T-helper 2 cell (primary cell): ENCODE measurements around the gene HELLS.
"Not testable (repeated sequence)": the region's sequence is repeated elsewhere in the genome, so short reads cannot be mapped to it uniquely, and the experiment has no call there.

Experiments used
- DNase-seq, 5 experiments: peaks; one replicate each; pipeline versions ENCODE4 v3.0.0 to v3.0.0-alpha.2; 2012 to 2022

The HELLS gene

DNA sequence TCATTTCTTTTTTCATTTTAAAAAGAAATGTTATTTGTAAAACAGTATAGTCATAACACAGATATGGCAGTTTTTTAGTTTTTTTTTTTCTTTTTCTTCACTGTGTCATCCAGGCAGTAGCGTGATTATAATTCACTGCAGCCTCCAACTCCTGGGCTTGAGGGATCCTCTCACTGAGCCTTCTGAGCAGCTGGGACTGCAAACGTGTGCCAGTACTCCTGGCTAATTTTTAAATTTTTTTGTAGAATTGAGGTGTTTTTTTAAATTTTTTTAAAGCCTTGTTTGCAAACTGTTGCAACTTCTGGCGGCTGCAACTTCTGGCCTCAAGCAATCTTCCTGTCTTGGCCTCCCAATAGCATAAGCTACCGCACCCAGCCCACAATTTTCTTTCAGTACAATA lies 63.0 kb downstream of the HELLS start:
- no peak for DNase-seq

DNA sequence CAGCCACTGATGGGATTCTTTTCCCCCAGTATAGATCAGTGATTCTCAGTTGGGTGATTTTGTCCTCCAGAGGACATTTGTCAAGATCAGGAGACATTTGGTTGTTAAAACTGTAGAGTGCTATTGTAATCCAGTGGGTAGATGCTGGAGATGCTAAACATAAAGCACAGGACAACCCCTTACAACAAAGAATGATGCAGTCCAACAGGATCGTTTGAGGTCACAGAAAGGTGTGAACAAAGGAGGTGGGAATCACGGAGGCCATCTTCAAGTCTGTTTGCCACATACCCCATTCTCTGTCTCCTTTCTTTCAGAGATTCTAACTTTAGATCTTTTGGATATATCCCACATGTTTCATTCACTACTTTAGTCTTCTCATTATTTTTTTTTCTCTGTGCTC lies 69.0 kb downstream of the HELLS start:
- DNase-seq = no peak

DNA sequence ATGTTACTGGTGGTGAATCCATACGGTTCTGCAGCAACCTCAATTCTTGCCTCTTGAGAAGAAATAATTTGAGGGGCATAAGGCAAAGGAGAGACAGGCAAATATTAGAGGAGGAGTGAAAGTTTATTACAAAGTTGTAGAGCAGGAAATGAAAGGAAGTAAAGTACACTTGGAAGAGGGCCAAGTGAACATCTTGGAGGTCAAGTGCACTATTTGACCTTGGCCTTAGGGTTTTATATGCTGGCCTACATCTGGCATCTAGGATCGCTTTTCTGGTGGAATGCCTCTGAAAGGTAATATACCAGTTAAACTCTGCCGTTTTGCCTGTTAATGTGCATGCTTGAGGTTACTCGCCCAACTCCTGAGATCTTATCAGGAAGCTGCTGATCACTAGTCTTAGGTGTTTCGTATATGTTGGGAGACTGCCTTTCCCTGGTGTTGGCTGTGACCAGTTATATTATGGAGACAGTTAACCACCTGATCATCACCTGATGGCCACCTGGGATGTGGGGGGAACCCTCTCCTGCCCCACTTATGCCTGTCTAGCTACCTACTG lies 71.9 kb downstream of the HELLS start:
- peak in 1 of 5 experiments; percentile 53 for DNase-seq

- no peak for DNase-seq
Measured at GRCh38 chr10:94622666-94623205, 77.1 kb downstream of the HELLS start.

GRCh38 chr10:94623572-94623971 lies 78.0 kb downstream of the HELLS start:
- no peak for DNase-seq

DNA sequence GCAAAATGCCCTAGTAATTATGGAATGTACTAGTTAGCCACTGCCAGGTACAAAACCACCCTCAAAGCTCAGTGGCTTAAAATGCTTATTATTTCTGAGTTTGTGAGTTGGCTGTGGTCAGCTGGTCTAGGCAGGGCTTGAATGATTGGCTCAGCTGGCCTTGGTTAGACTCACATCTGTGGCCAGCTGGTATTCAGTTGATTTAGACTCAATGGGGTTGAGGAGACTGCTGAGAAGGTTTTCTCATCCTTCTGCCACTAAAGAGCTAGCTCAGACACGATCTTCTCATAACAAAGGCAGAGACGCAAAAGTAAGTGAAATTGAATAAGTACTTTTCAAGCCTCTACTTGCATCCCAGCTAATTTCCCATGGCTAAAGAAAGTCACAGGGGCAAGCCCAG lies 80.9 kb downstream of the HELLS start:
- DNase-seq = no peak

DNA sequence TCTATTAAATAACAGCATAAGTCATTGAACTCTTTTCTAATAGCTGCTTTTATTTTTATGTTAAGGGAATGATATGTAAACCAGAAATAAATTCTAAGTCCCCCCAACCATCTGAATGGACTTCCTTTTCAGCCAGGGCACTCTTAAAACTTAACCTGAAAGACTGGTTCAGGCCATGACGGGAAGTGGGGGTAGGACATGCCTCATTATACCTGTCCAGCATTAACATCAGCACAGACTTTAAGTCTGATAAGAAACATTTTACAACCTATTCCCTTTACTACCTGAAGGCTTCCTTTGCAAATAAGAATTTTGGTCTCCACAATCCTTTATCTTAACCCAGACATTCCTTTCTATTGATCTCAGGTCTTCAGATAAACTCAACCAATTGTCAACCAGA lies 81.9 kb downstream of the HELLS start:
- DNase-seq = no peak

- peak in 1 of 5 experiments; percentile 22 for DNase-seq
Measured at GRCh38 chr10:94630017-94630688, 84.6 kb downstream of the HELLS start.

DNA sequence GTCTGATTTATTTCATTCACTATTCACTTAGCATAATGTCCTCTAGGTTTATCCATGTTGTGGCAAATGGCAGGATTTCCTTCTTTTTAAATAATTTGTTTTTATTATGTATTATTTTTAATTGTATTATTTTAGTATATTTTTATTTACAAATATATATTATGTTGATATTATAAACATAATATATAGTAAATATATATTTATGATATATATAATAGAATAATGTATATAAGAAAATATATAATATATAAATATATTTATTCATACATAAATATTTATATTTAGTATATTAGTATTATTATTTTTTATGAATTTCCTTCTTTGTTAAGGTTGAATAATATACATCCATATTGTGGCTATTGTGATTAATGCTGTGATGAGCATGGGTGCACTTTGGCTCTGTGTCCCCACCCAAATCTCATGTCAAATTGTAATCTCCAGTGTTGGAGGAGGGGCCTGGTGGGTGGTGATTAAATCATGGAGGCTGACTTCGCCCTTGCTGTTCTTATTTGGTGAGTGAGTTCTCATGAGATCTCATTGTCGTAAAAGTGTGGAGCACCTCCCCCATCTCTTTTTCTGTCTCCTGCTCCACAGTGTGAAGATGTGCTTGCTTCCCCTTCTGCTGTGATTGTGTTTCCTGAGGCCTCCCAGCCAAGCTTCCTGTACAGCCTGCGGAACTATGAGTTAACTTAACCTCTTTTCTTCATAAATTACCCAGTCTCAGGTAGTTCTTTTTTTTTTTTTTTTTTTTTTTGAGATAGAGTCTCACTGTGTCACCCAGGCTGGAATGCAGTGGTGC lies 85.7 kb downstream of the HELLS start:
- no peak for DNase-seq

DNA sequence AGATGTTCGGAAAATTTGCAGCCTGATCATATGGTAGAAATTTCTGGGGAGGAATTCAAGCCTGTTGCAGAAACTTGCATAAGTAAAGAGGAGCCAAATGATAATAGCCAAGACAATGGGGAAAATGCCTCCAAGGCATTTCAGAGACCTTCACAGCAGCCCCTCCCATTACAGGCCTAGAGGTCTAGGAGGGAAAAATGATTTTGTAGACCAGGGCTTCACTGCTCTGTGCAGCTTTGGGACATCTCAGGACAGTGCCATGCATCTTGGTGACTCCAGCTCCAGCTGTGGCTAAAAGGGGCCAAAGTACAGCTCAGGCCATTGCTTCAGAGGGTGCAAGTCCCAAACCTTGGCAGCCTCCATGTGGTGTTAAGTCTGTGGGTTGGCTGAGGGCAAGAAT lies 87.4 kb downstream of the HELLS start:
- DNase-seq = no peak

GRCh38 chr10:94638097-94638496 lies 92.5 kb downstream of the HELLS start:
- not testable (repeated sequence) for DNase-seq

GRCh38 chr10:94639902-94640301 lies 94.3 kb downstream of the HELLS start:
- no peak for DNase-seq

DNA sequence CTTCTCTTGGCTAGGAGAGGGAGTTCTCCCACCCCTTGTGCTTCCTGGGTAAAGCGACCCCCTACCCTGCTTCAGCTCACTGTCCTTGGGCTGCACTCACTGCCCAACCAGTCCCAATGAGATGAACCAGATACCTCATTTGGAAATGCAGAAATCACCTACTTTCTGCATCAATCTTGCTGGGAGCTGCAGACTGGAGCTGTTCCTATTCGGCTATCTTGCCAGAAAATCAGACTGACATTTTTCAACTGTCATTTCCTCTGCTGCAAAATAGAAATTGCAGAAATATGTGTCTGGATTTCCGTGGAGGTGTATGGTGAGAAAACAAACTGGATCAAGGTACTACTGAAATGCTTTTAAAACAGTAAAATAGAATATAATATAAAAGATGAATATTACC lies 95.0 kb downstream of the HELLS start:
- no peak for DNase-seq

GRCh38 chr10:94641480-94641879 lies 95.9 kb downstream of the HELLS start:
- no peak for DNase-seq

DNA sequence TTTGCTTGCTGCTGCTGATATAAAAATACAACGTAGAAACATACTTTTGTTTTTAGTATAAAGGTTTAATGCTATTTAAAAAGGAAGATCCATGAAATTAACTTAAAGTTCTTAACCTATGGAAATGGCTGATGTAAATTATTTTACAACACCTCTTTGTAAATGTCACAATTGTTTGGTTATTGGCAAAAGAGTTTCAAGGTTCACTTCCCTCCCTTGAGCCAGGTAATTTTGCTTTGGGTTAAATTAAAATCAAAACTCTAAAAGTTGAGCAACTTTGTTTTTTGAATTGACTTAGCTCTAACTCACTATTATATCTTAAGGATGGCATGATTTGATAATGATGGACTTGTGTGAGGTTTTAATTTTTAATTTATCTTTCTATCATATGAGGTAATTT lies 98.8 kb downstream of the HELLS start:
- no peak for DNase-seq

- DNase-seq = no peak
Measured at GRCh38 chr10:94645285-94645684, 99.7 kb downstream of the HELLS start.
